ENCODE data around the gene XPR1.

GRCh38 chr1:180598333-180598974, 33.4 kb upstream of the XPR1 start:
- TF ChIP-seq CTCF (IDR thresholded peaks at IDR 0.05) (no peak), POLR2A (IDR thresholded peaks at IDR 0.05) (no peak), EP300 (IDR thresholded peaks at IDR 0.05) (no peak)
